ENCODE results near the gene THSD4.
A peak's percentile ranks its signal among the peaks of the same experiment; 100 is the strongest.
"Not testable (repeated sequence)": the region's sequence is repeated elsewhere in the genome, so short reads cannot be mapped to it uniquely, and the experiment has no call there.

Gene THSD4

GRCh38 chr15:71294911-71295602 is 179.8 kb downstream of the THSD4 start:
- peak; percentile 75 for DNase-seq (ENCODE audit: low spot score)

- DNase-seq (ENCODE audit: low spot score) = no peak
Measured at GRCh38 chr15:71295603-71296314, 180.5 kb downstream of the THSD4 start.

GRCh38 chr15:71296315-71296679 is 181.0 kb downstream of the THSD4 start:
- no peak for DNase-seq (ENCODE audit: low spot score)

- DNase-seq (ENCODE audit: low spot score) = no peak
Measured at GRCh38 chr15:71301958-71302621, 186.8 kb downstream of the THSD4 start.

GRCh38 chr15:71302861-71303410 is 187.7 kb downstream of the THSD4 start:
- DNase-seq (ENCODE audit: low spot score) = no peak

- no peak for DNase-seq (ENCODE audit: low spot score)
Measured at GRCh38 chr15:71303977-71304376, 188.7 kb downstream of the THSD4 start.

GRCh38 chr15:71304681-71305080 is 189.4 kb downstream of the THSD4 start:
- no peak for DNase-seq (ENCODE audit: low spot score)

- no peak for DNase-seq (ENCODE audit: low spot score)
Measured at GRCh38 chr15:71306538-71306937, 191.3 kb downstream of the THSD4 start.

GRCh38 chr15:71312194-71312708 is 197.0 kb downstream of the THSD4 start:
- DNase-seq (ENCODE audit: low spot score) = no peak

- no peak for DNase-seq (ENCODE audit: low spot score)
Measured at GRCh38 chr15:71312731-71313460, 197.6 kb downstream of the THSD4 start.

GRCh38 chr15:71313806-71314205 is 198.5 kb downstream of the THSD4 start:
- DNase-seq (ENCODE audit: low spot score) = no peak

- no peak for DNase-seq (ENCODE audit: low spot score)
Measured at GRCh38 chr15:71314956-71315537, 199.8 kb downstream of the THSD4 start.

GRCh38 chr15:71316911-71317310 is 201.6 kb downstream of the THSD4 start:
- DNase-seq (ENCODE audit: low spot score) = no peak

GRCh38 chr15:71319424-71319823 is 204.2 kb downstream of the THSD4 start:
- DNase-seq (ENCODE audit: low spot score) = not testable (repeated sequence)

GRCh38 chr15:71319935-71320334 is 204.7 kb downstream of the THSD4 start:
- DNase-seq (ENCODE audit: low spot score) = no peak

- DNase-seq (ENCODE audit: low spot score) = no peak
Measured at GRCh38 chr15:71323082-71323481, 207.8 kb downstream of the THSD4 start.

- no peak for DNase-seq (ENCODE audit: low spot score)
Measured at GRCh38 chr15:71323584-71323983, 208.3 kb downstream of the THSD4 start.

- DNase-seq (ENCODE audit: low spot score) = peak; percentile 32
Measured at GRCh38 chr15:71325481-71325880, 210.2 kb downstream of the THSD4 start.

GRCh38 chr15:71328453-71328852 is 213.2 kb downstream of the THSD4 start:
- DNase-seq (ENCODE audit: low spot score) = no peak

GRCh38 chr15:71329041-71329440 is 213.8 kb downstream of the THSD4 start:
- peak; percentile 50 for DNase-seq (ENCODE audit: low spot score)

- peak; percentile 28 for DNase-seq (ENCODE audit: low spot score)
Measured at GRCh38 chr15:71329497-71330260, 214.4 kb downstream of the THSD4 start.
